SK-N-SH treated with all-trans-retinoic acid at 6 μM for 48 hours (cell line): ENCODE data around the gene NEK4.

Experiments
- BACH2 ChIP-seq: fragments of 250-450 bp; sonication (Bioruptor Pico); IDR thresholded peaks from 2 replicates; pipeline ENCODE4 v1.9.0; 2021; ENCODE audit warnings: mild to moderate bottlenecking, borderline replicate concordance
- ESRRG ChIP-seq: fragments of 250-450 bp; sonication (Bioruptor Pico); IDR thresholded peaks from 2 replicates; pipeline ENCODE4 v1.6.1; 2021; ENCODE audit warnings: mild to moderate bottlenecking
- PPARA ChIP-seq: fragments of 250-450 bp; sonication (Bioruptor Pico); IDR thresholded peaks from 2 replicates; pipeline ENCODE4 v1.5.0; 2020; ENCODE audit warnings: mild to moderate bottlenecking, borderline replicate concordance
- RARB ChIP-seq: fragments of 250-450 bp; sonication (Bioruptor Pico); IDR thresholded peaks from 2 replicates; pipeline ENCODE4 v1.8.0; 2021; ENCODE audit warnings: mild to moderate bottlenecking, moderate library complexity
- SNAI2 ChIP-seq: fragments of 250-450 bp; sonication (Bioruptor Pico); IDR thresholded peaks from 2 replicates; pipeline ENCODE4 v1.5.0; 2020; ENCODE audit warnings: mild to moderate bottlenecking, moderate library complexity
- ZFP3 ChIP-seq: fragments of 250-450 bp; sonication (Bioruptor Pico); IDR thresholded peaks from 2 replicates; pipeline ENCODE4 v1.5.0; 2020; ENCODE audit warnings: mild to moderate bottlenecking, moderate library complexity
- TF ChIP-seq, protein P1 (sequence below): fragments of 250-450 bp; sonication (Bioruptor Pico); IDR thresholded peaks from 2 replicates; pipeline ENCODE4 v1.5.1; 2020; ENCODE audit warnings: low read depth, mild to moderate bottlenecking, moderate library complexity
- TF ChIP-seq, protein P2 (sequence below): fragments of 250-450 bp; sonication (Bioruptor Pico); IDR thresholded peaks from 2 replicates; pipeline ENCODE4 v1.5.0; 2020; ENCODE audit warnings: mild to moderate bottlenecking, moderate library complexity

DNA sequence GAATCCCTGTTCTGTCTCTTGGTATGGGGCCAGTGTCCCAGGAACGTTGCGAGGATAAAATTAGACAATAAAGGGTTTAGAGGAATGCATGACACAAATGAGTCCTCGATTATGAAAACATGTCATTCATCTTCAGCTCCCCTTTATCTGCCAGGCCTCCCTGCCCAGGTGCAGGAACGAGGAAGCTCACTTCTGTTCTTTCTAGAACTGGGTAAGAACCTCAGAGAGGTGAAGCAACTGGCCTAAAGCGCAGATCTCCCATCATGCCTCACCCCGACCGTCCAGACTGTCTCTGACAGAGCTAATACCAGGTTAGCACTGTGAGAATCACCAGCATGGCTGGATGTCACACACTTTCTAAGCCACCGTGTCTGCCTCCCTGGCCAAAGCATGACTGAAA, 5.1 kb upstream of the NEK4 start:
- TF ChIP-seq RARB (CRISPR knock-in tag) (no peak), PPARA (CRISPR knock-in tag) (no peak), ZFP3 (CRISPR knock-in tag) (no peak), SNAI2 (no peak), ESRRG (CRISPR knock-in tag) (no peak), BACH2 (CRISPR knock-in tag) (no peak)
- TF ChIP-seq, protein P1, sequence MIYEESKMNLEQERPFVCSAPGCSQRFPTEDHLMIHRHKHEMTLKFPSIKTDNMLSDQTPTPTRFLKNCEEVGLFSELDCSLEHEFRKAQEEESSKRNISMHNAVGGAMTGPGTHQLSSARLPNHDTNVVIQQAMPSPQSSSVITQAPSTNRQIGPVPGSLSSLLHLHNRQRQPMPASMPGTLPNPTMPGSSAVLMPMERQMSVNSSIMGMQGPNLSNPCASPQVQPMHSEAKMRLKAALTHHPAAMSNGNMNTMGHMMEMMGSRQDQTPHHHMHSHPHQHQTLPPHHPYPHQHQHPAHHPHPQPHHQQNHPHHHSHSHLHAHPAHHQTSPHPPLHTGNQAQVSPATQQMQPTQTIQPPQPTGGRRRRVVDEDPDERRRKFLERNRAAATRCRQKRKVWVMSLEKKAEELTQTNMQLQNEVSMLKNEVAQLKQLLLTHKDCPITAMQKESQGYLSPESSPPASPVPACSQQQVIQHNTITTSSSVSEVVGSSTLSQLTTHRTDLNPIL (CRISPR knock-in tag), result no peak
- TF ChIP-seq, protein P2, sequence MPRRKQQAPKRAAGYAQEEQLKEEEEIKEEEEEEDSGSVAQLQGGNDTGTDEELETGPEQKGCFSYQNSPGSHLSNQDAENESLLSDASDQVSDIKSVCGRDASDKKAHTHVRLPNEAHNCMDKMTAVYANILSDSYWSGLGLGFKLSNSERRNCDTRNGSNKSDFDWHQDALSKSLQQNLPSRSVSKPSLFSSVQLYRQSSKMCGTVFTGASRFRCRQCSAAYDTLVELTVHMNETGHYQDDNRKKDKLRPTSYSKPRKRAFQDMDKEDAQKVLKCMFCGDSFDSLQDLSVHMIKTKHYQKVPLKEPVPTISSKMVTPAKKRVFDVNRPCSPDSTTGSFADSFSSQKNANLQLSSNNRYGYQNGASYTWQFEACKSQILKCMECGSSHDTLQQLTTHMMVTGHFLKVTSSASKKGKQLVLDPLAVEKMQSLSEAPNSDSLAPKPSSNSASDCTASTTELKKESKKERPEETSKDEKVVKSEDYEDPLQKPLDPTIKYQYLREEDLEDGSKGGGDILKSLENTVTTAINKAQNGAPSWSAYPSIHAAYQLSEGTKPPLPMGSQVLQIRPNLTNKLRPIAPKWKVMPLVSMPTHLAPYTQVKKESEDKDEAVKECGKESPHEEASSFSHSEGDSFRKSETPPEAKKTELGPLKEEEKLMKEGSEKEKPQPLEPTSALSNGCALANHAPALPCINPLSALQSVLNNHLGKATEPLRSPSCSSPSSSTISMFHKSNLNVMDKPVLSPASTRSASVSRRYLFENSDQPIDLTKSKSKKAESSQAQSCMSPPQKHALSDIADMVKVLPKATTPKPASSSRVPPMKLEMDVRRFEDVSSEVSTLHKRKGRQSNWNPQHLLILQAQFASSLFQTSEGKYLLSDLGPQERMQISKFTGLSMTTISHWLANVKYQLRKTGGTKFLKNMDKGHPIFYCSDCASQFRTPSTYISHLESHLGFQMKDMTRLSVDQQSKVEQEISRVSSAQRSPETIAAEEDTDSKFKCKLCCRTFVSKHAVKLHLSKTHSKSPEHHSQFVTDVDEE, result no peak
